ENCODE measurements around the gene RAPGEFL1. TPM values are rescaled to one million over a fixed set of nuclear protein-coding genes. Genes with fewer than 3 reads are reported as not detected.

Gene RAPGEFL1
- total RNA-seq, 4 donors from 2014 or later: 1.8 to 5.8 (median 5.2) TPM

- in situ Hi-C loops (cut with MboI; ENCODE audit: low sequenced_read_pairs in 4 of 4): loop anchor here in 1 of 4 donors (25.0 kb wide), 1 partner anchor 133 kb away; no protein-coding TSS in a partner anchor
- TF ChIP-seq POLR2A (IDR thresholded peaks at IDR 0.05) (no peak), CTCF (IDR thresholded peaks at IDR 0.05 in 4 of 5, conservative IDR thresholded peaks at IDR 0.05 in 1 of 5) (no peak)
- H3K27me3 ChIP-seq: no peaks in the 10 kb centered on the region
Observed at GRCh38 chr17:40170325-40170724, 6.9 kb upstream of the RAPGEFL1 start.

GRCh38 chr17:40171750-40172149 lies 5.5 kb upstream of the RAPGEFL1 start:
- in situ Hi-C loops (cut with MboI; ENCODE audit: low sequenced_read_pairs in 4 of 4): loop anchor here in 1 of 4 donors (25.0 kb wide), 1 partner anchor 134 kb away; no protein-coding TSS in a partner anchor
- intact Hi-C loops (cut with DNase I; ENCODE audit: low total_unique reads): no loop called here
- DNase-seq (no peak), ATAC-seq (no peak)
- H3K27me3 ChIP-seq: no peaks in the 10 kb centered on the region
- TF ChIP-seq CTCF (IDR thresholded peaks at IDR 0.05 in 4 of 5, conservative IDR thresholded peaks at IDR 0.05 in 1 of 5) (no peak), POLR2A (IDR thresholded peaks at IDR 0.05) (no peak)
- no peaks in the 10 kb centered on the region for H3K4me1 ChIP-seq
- H3K36me3 ChIP-seq: peaks cover 2 to 77% of the 10 kb centered on the region in 2 donors
- H3K9me3 ChIP-seq: no peaks in the 10 kb centered on the region
- peak overlapping the region in 1 of 4 donors; percentile 29 for H3K27ac ChIP-seq
- no peak overlapping the region for H3K4me3 ChIP-seq

More at GRCh38 chr17:40170325-40170724, 6.9 kb upstream of the RAPGEFL1 start:
- Histone ChIP-seq H3K36me3 (peaks cover 2 to 80% of the 10 kb centered on the region in 2 donors), H3K9me3 (no peaks in the 10 kb centered on the region), H3K4me1 (no peaks in the 10 kb centered on the region), H3K4me3 (no peak overlapping the region), H3K27ac (no peak overlapping the region)
- ATAC-seq (no peak), DNase-seq (no peak)
- intact Hi-C loops (cut with DNase I; ENCODE audit: low total_unique reads): no loop called here

GRCh38 chr17:40173091-40173777 lies 4.0 kb upstream of the RAPGEFL1 start:
- DNase-seq (no peak), ATAC-seq (no peak)
- Histone ChIP-seq H3K27me3 (no peaks in the 10 kb centered on the region), H3K9me3 (no peaks in the 10 kb centered on the region), H3K36me3 (peaks cover 2 to 62% of the 10 kb centered on the region in 2 donors), H3K4me1 (no peaks in the 10 kb centered on the region), H3K27ac (no peak overlapping the region), H3K4me3 (no peak overlapping the region)
- TF ChIP-seq POLR2A (IDR thresholded peaks at IDR 0.05) (no peak), CTCF (IDR thresholded peaks at IDR 0.05 in 4 of 5, conservative IDR thresholded peaks at IDR 0.05 in 1 of 5) (no peak)
- in situ Hi-C loops (cut with MboI; ENCODE audit: low sequenced_read_pairs in 4 of 4): loop anchor here in 1 of 4 donors (25.0 kb wide), 1 partner anchor 136 kb away; no protein-coding TSS in a partner anchor
- intact Hi-C loops (cut with DNase I; ENCODE audit: low total_unique reads): no loop called here

- in situ Hi-C loops (cut with MboI; ENCODE audit: low sequenced_read_pairs in 4 of 4): loop anchor here in 1 of 4 donors (25.0 kb wide), 1 partner anchor 136 kb away; no protein-coding TSS in a partner anchor
- no peak for ATAC-seq
- peaks cover 2 to 57% of the 10 kb centered on the region in 2 donors for H3K36me3 ChIP-seq
Observed at GRCh38 chr17:40173778-40174135, 3.5 kb upstream of the RAPGEFL1 start.

More at GRCh38 chr17:40173778-40174135, 3.5 kb upstream of the RAPGEFL1 start:
- intact Hi-C loops (cut with DNase I; ENCODE audit: low total_unique reads): no loop called here
- Histone ChIP-seq H3K27me3 (no peaks in the 10 kb centered on the region), H3K4me3 (no peak overlapping the region), H3K4me1 (no peaks in the 10 kb centered on the region), H3K9me3 (no peaks in the 10 kb centered on the region), H3K27ac (no peak overlapping the region)
- TF ChIP-seq CTCF (IDR thresholded peaks at IDR 0.05 in 4 of 5, conservative IDR thresholded peaks at IDR 0.05 in 1 of 5) (no peak), POLR2A (IDR thresholded peaks at IDR 0.05) (no peak)
- DNase-seq: no peak

Data from gastrocnemius medialis (tissue), 4 donors.